A673 (cell line): ENCODE results near the gene PIK3R1. TPM values are rescaled to one million over a fixed set of nuclear protein-coding genes. Genes with fewer than 3 reads are reported as not detected.

Source experiments
- BruUV-seq: library from RNA; stranded (reverse); fragments of 400-500 nt; replicated peaks from 2 replicates; lab custom pipeline; 2021; lab: Mats Ljungman, UMichigan
- CTCF ChIA-PET: fragments of 300-600 bp; sonication (Branson Sonifier 250); formaldehyde crosslinking; loops from one replicate; lab custom pipeline; 2022; ENCODE audit warnings: antibody characterized with exemption; lab: Charles Lee
- POLR2A ChIA-PET: fragments of 300-600 bp; sonication (Branson Sonifier 250); formaldehyde crosslinking; loops from one replicate; lab custom pipeline; 2022; ENCODE audit warnings: antibody characterized with exemption; ENCODE audit not compliant: low non-redundant PET; lab: Charles Lee
- DNase-seq: peaks from one replicate; pipeline ENCODE4 v3.0.0-alpha.2; 2015; ENCODE audit warnings: low spot score
- H3K27ac ChIP-seq: fragments of 200-600 bp; sonication (generic); 2 replicates; pipeline ENCODE4 v1.5.1; 2016; ENCODE audit warnings: mixed run types, low read depth, mild to moderate bottlenecking, mixed read lengths, antibody characterized with exemption, low read length; ENCODE audit not compliant: poor library complexity, severe bottlenecking
- H3K27me3 ChIP-seq: fragments of 200-600 bp; sonication (generic); replicated peaks from 2 replicates; pipeline ENCODE4 v1.6.1; 2017; ENCODE audit warnings: mixed run types, low read depth, mild to moderate bottlenecking, mixed read lengths, antibody characterized with exemption, low read length; ENCODE audit not compliant: insufficient read depth, poor library complexity
- H3K36me3 ChIP-seq: fragments of 200-600 bp; sonication (generic); 2 replicates; pipeline ENCODE4 v1.6.1; 2016; ENCODE audit warnings: mixed run types, mild to moderate bottlenecking, mixed read lengths, antibody characterized with exemption, low read length; ENCODE audit not compliant: insufficient read depth, poor library complexity, severe bottlenecking
- H3K4me1 ChIP-seq: fragments of 200-600 bp; sonication (generic); 2 replicates; pipeline ENCODE4 v1.6.1; 2017; ENCODE audit warnings: mixed run types, mild to moderate bottlenecking, mixed read lengths, antibody characterized with exemption, low read length; ENCODE audit not compliant: insufficient read depth, poor library complexity, severe bottlenecking
- H3K4me3 ChIP-seq: fragments of 200-600 bp; sonication (generic); 2 replicates; pipeline ENCODE4 v1.5.1; 2016; ENCODE audit warnings: low read depth, mixed run types, mild to moderate bottlenecking, mixed read lengths, low read length; ENCODE audit not compliant: poor library complexity, severe bottlenecking
- H3K9me3 ChIP-seq: fragments of 200-600 bp; sonication (generic); 2 replicates; pipeline ENCODE4 v1.6.1; 2016; ENCODE audit warnings: mixed run types, low read depth, mild to moderate bottlenecking, mixed read lengths, antibody characterized with exemption, low read length; ENCODE audit not compliant: poor library complexity, severe bottlenecking
- CTCF ChIP-seq: fragments of 300-800, 200-600 bp; sonication (generic); conservative IDR thresholded peaks from 2 replicates; pipeline ENCODE4 v1.5.1; 2017; ENCODE audit warnings: low read depth, mild to moderate bottlenecking, antibody characterized with exemption, low read length, moderate library complexity, mixed read lengths
- EZH2 ChIP-seq: fragments of 200-600 bp; sonication (generic); IDR thresholded peaks from 2 replicates; pipeline ENCODE4 v1.6.1; 2017; ENCODE audit warnings: borderline replicate concordance, low read depth, mild to moderate bottlenecking, mixed read lengths, antibody characterized with exemption, low read length; ENCODE audit not compliant: poor library complexity, severe bottlenecking
- intact Hi-C: fragments of 100-400 bp; cut with micrococcal nuclease; formaldehyde crosslinking; loops from one replicate; pipeline ENCODE4 v1.10.0; 2022; ENCODE audit not compliant: unreplicated experiment
- total RNA-seq: library from RNA; stranded (reverse); gene quantifications from 2 replicates; pipeline ENCODE4 v1.2.3, GENCODE V29; 2021

Gene PIK3R1
- total RNA-seq, 1 experiment from 2014 or later = 57.9 TPM

GRCh38 chr5:68178579-68178978 is 37.0 kb upstream of the PIK3R1 start:
- Histone ChIP-seq H3K36me3 (no peaks in the 10 kb centered on the region), H3K4me1 (no peaks in the 10 kb centered on the region), H3K9me3 (no peaks in the 10 kb centered on the region), H3K27ac (no peak overlapping the region), H3K4me3 (no peak overlapping the region), H3K27me3 (no peaks in the 10 kb centered on the region)
- ChIA-PET CTCF (no interaction called here), POLR2A (no interaction called here)
- no peak for TF ChIP-seq CTCF
- no peak for TF ChIP-seq EZH2
- intact Hi-C loops = no loop called here
- no peak for DNase-seq
- no TSS peak for BruUV-seq

- CTCF ChIA-PET = no interaction called here
- Histone ChIP-seq H3K36me3 (no peaks in the 10 kb centered on the region), H3K4me1 (no peaks in the 10 kb centered on the region), H3K27me3 (no peaks in the 10 kb centered on the region), H3K27ac (no peak overlapping the region), H3K4me3 (no peak overlapping the region), H3K9me3 (no peaks in the 10 kb centered on the region)
- no peak for DNase-seq
- POLR2A ChIA-PET = no interaction called here
- intact Hi-C loops = no loop called here
- no TSS peak for BruUV-seq
- TF ChIP-seq CTCF = no peak
- no peak for TF ChIP-seq EZH2
Observed at GRCh38 chr5:68180121-68181038, 35.2 kb upstream of the PIK3R1 start.

- no peaks in the 10 kb centered on the region for H3K36me3 ChIP-seq
- H3K27me3 ChIP-seq = no peaks in the 10 kb centered on the region
- TF ChIP-seq EZH2 (no peak), CTCF (no peak)
- CTCF ChIA-PET = no interaction called here
- no TSS peak for BruUV-seq
- H3K27ac ChIP-seq = no peak overlapping the region
- no peaks in the 10 kb centered on the region for H3K9me3 ChIP-seq
- intact Hi-C loops = no loop called here
- H3K4me3 ChIP-seq = no peak overlapping the region
- no peaks in the 10 kb centered on the region for H3K4me1 ChIP-seq
- POLR2A ChIA-PET = no interaction called here
- no peak for DNase-seq
Observed at GRCh38 chr5:68181039-68181599, 34.4 kb upstream of the PIK3R1 start.
